GM12892 (cell line): ENCODE data around the gene KRTAP5-11.

Experiments used
- POLR2A ChIP-seq: IDR thresholded peaks from 2 replicates; pipeline ENCODE4 v1.6.1; 2011; ENCODE audit warnings: low read depth, low read length, control low read depth
- POLR2AphosphoS5 ChIP-seq: IDR thresholded peaks from 2 replicates; pipeline ENCODE4 v1.6.1; 2011; ENCODE audit warnings: low read depth, low read length, control low read depth

GRCh38 chr11:71555508-71555907 lies 27.2 kb downstream of the KRTAP5-11 start:
- no peak for TF ChIP-seq POLR2A
- TF ChIP-seq POLR2AphosphoS5, result no peak
